ENCODE results near the gene KCNIP4.
"Not testable (repeated sequence)": the region's sequence is repeated elsewhere in the genome, so short reads cannot be mapped to it uniquely, and the experiment has no call there.

Gene KCNIP4

DNA sequence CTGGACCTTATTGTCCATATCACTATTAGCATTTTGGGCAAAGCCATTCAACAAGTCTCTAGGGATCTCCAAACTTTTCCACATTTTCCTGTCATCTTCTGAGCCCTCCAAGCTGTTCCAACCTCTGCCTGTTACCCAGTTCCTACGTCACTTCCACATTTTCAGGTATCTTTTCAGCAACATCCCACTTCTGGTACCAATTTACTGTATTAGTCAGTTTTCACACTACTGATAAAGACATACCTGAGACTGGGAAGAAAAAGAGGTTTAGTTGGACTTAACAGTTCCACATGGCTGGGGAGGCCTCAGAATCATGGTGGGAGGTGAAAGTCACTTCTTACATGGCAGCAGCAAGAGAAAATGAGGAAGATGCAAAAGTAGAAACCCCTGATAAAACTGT is 1165.4 kb downstream of the KCNIP4 start:
- DNase-seq: not testable (repeated sequence)

DNA sequence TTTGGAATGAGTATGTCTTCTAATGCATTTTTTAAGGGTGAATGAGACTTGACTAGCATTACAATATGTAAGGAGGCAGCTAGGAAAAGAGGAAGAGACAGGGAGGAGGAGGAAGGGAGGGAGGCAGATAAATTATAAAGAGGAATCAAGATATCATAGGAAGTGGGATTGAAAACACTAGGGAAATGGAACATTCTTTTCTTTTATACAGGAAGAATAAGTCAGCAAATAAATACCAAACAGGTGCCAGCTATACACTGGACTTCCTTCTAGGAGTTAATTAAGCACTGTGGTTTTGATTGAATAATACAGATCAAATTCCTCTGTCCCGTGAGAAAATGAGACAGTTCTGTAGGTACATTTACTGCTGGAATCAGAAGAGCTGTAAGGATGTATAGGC is 1169.7 kb downstream of the KCNIP4 start:
- DNase-seq: no peak

DNA sequence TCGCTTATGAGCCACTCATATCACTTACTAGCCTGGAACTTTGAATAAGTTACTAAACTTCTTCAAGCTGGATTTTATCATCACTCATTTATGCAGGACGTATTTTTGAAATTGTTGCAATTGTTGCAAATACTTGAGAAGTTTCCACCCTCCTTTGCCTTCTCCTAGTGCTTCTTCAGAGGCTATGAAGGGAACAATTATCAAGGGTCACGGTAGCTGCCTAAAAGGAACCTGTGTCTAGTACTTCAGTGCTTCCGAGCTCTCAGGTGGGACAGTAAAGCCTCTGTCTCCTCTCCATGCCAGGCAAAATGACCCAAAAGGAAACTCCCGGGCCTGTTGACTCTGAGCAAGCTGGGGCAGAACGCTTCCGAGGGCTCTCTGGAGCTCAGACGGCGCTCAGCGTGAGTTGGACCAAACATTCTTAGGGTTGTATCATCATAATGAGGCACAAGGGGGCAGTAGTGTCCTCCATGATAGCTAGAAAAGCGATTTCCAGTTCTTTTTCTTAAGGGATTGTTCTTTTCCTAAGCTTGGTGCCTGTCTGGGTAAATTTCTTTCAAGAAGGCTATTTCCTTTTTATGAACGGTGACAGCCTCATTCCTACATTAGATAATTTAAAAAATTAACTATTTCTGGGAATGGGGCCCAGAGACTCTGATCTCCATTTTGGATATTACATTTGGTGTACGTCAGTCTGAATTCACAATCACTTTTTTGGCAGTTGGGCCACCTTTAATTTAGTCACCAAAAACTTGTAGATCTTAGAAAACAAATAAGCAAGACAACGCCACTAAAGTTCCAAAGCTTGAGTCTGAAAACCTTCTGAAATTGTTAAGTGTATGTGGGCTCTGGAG is 1175.2 kb downstream of the KCNIP4 start:
- peak in 42 of 58 donors; percentile 1 to 63 (median 12) for DNase-seq

DNA sequence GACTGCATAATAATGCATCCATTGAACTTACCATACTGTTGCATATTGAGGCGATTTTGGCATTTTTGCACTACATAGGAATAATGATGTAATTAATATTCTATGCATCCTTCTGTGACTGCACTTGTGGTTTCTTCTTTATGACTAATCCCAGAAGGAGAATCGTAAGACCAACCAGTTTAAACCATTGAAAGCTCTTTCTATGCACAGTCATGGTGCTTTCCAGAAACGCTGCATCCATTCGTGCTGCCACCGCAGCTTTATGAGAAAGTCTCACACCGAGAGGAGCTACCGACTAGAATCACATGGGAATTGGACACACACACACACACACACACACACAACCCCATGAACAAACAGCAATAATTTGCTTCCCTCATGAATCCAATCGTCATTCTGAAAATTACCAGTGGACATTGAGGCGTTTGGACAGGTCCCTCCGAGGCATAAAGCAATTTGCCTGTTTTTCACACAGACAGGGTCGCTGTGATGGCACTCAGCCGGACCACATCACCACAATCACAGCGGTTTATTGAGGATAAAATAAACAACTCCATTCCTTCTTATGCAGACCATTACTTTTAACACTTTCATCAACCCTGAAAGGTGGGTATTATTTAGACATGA is 1184.1 kb downstream of the KCNIP4 start:
- no peak for DNase-seq

DNA sequence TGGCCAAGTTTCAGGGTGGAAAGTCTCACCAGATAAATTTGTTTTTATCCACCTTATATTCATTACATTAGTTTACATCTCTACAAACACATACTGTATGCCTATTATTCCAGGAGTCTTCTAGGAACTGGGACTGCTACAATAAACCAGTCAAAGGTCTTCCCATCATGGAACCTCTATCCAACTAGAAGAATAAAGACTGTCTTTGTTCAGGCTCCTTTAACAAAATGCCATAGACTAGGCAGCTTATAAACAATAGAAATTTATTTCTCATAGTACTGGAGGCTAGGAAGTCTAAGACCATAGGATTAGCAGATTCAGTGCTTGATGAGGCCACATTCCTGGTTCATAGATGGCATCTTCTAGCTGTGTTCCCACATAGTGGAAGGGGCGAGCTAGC is 1186.7 kb downstream of the KCNIP4 start:
- DNase-seq: no peak

DNA sequence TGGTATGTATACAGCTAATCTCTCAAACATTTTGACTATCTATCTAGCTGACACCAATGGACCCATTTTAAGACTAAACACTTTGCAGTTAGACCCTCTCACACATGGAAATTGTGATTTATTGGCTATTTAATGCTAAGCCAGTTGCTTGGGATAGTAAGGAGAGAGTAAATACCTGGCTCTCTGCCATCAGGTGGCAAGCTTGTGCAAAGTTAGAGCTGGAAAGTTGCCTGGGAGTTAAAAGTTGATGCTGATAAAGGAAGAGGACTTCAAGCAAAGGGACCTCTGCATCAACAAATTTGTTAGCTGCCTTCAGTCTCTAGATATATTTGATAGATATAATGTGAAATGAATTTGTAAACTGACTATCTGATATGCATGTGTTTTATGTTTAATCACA is 1187.2 kb downstream of the KCNIP4 start:
- no peak for DNase-seq

DNA sequence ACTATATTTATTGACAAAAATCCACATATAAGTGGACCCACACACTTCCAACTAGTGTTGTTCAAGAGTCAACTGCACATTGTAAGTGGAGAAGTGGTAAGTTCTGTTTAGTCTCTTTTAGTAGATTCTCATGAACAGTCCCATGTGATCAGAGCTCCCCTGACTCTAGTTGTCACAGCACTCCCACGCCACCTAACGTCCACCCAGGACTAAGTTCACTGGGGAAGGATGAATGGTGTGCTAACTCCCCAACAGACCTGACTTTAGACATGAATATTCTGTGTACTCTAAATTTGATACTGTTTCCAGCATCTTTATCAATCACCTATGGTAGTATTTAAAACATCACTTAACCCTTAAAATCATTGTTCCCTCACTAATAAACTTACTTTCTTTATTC is 1188.5 kb downstream of the KCNIP4 start:
- DNase-seq: no peak

DNA sequence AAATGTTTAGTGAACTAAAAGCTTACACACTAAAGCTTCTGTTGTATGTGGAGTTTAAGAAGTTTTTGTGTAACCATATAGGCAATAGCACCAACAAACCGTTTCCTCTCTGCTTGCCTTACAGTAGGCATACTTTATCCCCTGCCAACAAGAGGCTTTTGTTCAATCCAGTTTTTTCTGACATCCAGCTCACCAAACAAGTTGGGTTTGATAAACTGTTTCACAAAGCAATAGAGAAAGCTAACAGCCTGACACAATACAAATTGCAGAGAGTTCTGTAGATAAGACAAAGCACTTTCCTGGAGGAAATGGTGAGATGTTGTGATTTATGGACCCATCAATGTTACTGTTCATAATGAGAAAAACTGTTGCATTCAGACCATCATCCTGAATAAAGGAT is 1194.5 kb downstream of the KCNIP4 start:
- no peak for DNase-seq

DNA sequence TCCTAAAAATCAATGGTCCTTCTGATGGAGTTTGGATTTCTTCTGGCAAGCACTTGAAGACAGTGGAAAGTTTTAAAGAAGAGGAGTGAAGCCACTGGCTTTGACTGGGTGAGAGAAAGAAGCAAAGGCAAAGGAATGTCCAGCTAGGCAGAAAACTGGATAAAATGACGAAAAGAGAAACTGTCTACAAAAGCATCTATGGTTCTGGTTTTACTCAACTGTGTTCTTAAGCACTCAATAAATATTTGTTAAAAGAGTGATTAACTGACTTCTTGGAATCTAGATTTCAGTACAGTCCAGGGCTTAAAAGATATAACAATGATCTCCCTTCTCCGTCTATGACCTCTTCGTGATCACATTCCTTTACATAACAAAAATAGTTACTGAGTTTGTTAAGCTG is 1195.9 kb downstream of the KCNIP4 start:
- DNase-seq: no peak

DNA sequence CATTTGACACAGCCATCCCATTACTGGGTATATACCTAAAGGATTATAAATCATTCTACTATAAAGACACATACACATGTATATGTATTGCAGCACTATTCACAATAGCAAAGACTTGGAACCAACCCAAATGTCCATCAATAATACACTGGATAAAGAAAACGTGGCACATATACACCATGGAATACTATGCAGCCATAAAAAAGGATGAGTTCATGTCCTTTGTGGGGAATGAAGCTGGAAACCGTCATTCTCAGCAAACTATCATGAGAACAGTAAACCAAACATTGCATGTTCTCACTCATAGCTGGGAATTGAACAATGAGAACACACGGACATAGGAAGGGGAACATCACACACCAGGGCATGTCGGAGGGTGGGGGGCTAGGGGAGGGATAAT is 1202.6 kb downstream of the KCNIP4 start:
- not testable (repeated sequence) for DNase-seq

DNA sequence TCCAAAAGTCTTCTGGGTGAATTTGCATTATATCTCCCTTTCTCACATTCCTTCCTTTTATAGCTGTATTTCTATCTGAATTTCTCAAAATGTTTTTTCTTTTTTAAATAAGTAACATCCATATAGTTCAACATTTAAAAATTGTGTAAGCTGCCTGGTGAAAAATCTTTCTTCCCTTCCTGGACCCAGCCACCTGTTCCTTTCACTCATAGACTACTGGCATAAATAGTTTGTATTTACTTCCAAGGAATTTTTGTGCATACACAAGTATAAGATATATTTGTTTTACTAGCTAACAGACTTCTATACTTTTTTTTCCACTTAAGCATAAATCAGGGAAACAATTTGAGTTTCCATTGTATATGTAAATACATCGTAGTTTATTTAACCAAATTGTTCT is 1212.6 kb downstream of the KCNIP4 start:
- no peak for DNase-seq

DNA sequence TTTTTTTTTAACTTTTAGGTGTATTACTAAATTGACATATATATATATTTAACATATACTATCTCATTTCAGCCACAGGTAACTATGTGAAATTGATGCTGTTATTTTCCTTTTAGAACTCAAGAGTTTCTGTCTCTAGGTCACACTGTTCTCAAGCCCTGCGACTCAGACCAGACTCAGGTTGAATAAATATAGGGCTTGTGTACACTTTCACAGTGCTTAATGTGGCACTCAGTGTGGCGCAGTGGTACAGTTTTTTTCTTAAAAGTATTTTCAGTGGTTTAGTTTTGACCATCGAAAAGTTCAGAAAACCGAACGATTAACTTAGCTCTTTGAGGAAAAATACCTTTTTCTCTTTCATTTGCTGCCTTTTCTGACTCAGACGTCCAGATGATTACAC is 1223.7 kb downstream of the KCNIP4 start:
- DNase-seq: no peak

DNA sequence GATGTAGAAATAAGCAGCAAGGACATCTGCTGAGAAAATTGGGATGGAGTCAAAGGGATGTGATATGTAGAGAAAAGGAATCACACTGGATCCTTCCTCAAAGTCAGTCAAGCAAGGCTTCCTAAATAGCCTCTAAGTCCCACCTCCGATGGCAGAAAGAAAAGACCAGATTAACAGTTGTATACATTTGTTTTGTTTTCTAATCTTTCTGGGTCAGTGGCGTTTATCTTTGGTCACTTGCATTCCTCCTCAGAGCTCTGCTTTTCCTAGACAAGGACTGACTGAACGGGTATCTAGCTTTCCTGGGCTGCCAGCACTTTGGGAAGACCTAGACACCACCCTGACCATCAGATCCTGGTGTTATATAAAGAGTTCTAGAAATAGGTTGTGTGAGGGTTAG is 1225.1 kb downstream of the KCNIP4 start:
- no peak for DNase-seq

DNA sequence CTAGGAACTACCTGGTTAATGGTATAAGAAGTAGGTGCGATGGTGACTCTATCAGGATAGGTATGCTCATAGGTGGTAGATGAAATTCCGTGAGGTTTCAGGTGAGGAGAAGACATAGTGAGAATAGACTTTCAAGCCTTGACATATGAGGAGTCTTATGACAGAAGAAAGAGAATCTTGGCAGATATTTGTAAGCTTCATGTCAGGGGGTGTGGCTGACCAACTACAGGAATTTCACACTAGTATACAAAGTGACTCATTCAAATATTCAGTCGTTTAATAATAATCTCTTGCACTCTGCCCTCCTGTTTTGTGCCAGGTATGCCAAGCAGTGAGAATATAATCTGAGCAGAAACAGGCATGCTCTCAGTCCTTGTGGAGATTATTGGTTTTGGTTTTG is 1225.6 kb downstream of the KCNIP4 start:
- no peak for DNase-seq

DNA sequence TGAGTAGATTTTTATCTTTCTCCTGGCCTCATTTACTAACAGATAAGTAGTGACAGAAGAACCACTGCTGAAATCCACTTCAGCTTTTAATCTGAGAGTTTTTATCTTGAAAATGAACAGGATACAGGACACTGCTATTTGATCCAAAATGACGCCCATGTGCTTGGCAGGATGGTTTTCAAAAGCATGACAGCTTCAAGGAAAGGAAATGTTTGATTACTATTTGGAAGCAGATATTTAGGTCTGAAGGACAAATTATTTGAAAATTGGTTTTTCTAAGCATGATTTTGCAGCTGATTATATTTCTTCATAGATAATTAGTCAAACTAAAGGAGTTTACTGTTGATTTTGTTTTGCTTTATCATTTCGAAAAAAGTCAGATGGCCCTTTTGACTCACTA is 1237.2 kb downstream of the KCNIP4 start:
- no peak for DNase-seq

DNA sequence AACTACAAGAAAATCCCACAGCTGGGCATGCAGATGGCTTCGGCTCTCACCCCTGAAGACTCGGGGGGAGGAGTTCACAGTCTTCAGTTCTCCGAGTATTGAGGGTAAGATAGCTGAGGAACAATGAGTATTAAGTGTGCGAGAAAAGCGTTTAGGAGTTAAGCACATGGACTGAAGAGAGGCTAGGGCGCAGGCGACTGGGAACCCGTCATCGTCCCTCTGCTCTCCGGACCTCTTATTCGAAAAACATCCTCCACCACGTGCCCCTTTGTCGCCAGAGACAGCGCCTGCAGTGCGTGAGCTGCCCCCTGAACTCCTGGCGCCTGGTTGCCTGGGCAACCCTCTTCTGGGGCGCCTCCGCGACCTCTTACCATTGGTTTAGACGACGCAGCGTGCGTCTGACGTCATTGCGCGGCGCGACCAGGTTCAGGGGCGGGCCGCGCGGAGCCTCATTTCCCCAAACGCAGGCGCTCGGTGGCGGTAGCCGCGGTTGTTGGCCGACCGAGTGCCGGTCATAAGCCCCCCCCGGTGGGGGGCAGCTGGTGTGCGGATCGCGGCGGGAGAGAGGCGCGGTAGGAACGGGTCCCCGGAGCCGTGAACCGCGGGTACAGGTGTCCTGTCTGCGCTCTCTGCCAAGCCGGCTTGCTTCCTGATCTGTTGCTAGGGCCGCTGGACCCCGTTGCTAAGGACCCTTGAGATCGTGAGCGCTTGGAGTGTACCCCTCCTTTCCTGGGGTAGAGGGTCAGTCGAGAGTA is 1248.4 kb downstream of the KCNIP4 start, which contains the start of gene PACRGL:
Gene PACRGL, plus strand, starts transcription at position 452 of the 755 bp plus-strand sequence. CDS start 4,024 bp downstream, outside the sequence.
- DNase-seq: peak; percentile 52 to 96 (median 90)

DNA sequence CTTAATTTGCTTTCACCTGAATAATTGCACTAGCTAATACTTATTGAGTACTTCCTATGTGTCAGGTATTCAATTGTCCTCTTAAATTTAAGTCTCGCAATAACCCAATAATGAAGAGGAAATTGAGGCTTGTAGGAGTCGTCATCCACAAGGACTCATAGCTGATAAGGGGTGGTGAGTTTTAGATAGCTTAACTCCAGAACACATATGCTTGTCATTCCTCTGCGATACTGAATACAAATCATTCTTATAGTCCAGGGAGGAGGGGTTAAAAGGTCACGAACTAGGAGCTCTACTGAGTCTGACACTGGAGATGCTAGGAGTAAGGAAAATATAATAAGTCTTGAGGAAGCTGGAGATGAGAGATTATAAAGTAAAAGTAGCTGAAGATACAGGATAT is 1249.8 kb downstream of the KCNIP4 start:
- DNase-seq: no peak

DNA sequence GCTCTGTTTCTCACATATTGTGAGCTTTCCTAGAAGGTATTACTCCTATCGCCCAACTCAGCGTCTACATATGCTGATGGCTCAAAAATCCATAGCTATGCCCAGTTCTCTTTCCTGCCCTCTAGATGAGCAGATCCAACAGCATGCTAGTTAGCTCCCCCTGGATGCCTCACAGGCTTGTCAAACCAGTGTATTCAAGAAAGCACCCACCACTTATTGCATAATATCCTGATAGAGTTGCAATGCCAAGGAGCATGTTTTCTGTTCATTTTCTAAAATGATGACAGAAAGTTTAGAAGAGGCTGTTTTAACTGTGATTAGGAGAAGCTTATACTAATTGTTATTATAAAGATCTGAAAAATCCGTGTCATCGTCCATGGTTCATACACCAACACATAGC is 1250.2 kb downstream of the KCNIP4 start:
- DNase-seq: no peak

DNA sequence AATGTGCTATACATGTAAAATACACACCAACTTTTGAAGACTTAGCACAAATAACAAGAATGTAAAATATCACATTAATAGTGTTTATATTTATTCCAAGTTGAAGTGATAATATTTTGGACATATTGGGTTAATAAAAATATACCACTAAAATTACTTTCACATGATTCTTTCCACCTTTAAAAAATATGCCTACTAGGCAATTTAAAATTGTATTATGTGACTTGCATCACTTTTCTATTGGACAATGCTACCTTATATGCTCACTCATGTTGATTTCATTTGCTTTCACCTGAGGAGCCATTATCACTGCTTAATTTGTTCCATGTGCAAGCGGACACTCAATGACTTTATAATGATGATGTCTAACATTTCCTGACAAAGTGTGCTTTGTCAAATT is 1251.8 kb downstream of the KCNIP4 start:
- DNase-seq: no peak

DNA sequence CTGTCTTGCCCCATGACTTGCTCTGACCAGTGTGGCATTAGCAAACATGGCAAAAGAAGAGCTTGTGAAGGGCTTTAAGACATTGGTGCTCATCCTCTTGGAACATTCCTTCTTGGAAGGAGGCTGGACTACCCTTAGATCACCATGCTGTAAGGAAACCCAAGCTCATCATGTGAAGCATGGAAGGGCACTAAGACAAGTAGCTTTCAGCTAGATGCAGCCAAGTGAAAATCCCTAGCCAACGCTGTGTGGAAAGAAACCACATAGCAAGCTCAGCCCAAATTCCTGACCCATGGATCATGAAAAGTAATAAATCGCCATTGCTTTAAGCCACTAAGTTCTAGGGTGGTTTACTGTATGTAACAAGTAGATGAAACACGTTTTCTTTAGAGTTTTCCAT is 1260.7 kb downstream of the KCNIP4 start:
- no peak for DNase-seq

DNA sequence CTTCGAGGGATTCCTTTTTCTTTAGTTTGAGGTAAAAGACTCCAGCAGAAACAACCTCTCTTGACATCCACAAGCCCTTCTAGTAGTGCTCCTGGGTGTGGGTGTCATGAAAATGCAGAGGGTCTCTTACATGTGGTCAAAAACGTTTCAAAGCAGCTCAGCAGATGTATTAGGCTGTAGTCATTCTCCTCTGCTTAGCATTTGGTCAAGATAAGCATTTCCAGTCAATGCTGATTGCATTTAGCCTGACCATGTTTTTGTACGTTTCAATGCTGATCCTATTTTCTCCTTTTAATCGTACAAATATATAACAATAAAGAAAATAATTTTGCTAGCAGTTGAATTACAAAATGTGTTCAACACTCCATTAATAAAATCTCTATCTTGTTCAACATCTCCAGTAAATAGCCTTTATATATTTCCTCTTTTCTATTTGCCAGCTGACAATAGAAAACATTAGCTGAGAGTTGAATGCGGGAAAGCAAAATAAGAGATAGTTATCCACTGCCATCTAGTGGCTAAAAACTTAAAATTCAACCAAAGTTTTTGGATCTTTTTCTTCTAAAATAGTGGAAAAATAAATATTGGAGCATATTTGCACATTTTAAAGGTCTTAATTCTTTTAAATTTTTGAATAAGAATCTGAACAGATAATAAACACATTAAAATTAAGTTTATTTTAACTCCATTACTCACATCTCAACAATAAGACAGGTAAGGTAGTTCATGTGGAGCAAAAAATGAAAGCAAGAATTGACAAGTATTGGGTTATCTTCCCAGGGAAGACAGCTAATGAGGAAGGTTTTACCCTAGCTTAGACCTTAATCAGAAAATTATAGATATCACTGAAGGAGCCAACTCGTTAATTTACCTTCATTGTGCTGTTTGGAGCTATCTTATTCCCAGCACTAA is 1263.5 kb downstream of the KCNIP4 start:
- DNase-seq: peak in 1 of 58 donors; percentile 23
